PFSK-1 (cell line): ENCODE measurements around the gene IDI1.

Experiments
- FOXP2 ChIP-seq: optimal IDR thresholded peaks from 2 replicates; pipeline ENCODE3; 2011; ENCODE audit warnings: borderline replicate concordance, control low read depth, inconsistent platforms; ENCODE audit not compliant: insufficient read depth; ENCODE audit errors: extremely low read length, extremely low read depth
- POLR2AphosphoS5 ChIP-seq: IDR thresholded peaks from 2 replicates; pipeline ENCODE4 v1.6.1; 2012; ENCODE audit warnings: low read depth, mild to moderate bottlenecking, control low read depth, low read length, moderate library complexity
- REST ChIP-seq, 2 experiments: IDR thresholded peaks; 2 replicates each; pipeline versions ENCODE4 v1.6.1 to v1.8.0; 2011 to 2012; ENCODE audit warnings: low read depth in 2 of 2, low read length in 2 of 2, control low read depth in 1 of 2, inconsistent platforms in 1 of 2, mild to moderate bottlenecking in 1 of 2, moderate library complexity in 1 of 2; ENCODE audit not compliant: insufficient read depth in 1 of 2
- SIN3A ChIP-seq: IDR thresholded peaks from 2 replicates; pipeline ENCODE4 v1.6.1; 2012; ENCODE audit warnings: mild to moderate bottlenecking, low read length, moderate library complexity, borderline replicate concordance; ENCODE audit not compliant: insufficient read depth
- TAF1 ChIP-seq: IDR thresholded peaks from 2 replicates; pipeline ENCODE4 v1.6.1; 2012; ENCODE audit warnings: low read length, control low read depth, borderline replicate concordance; ENCODE audit not compliant: insufficient read depth

IDI1 gene

GRCh38 chr10:1056326-1057105 lies 7.6 kb upstream of the IDI1 start, which contains the start of gene WDR37:
Gene WDR37 (plus strand): TSS chr10:1056385. CDS start chr10:1072156, 15,771 bp downstream.
- TF ChIP-seq SIN3A (peak; percentile 73; the same call in 1 of the 2 replicates), REST (IDR thresholded peaks at IDR 0.05; ENCODE audit: insufficient read depth in 1 of 2, low read depth in 2 of 2, low read length in 2 of 2) (no peak), TAF1 (peak; percentile 12; the same call in 1 of the 2 replicates), FOXP2 (peak; percentile 57), POLR2AphosphoS5 (peak; percentile 55; the same call in 1 of the 2 replicates)

GRCh38 chr10:1054684-1055083 lies 5.8 kb upstream of the IDI1 start:
- TF ChIP-seq FOXP2 (no peak), SIN3A (no peak), TAF1 (no peak), POLR2AphosphoS5 (no peak), REST (IDR thresholded peaks at IDR 0.05; ENCODE audit: insufficient read depth in 1 of 2, low read depth in 2 of 2, low read length in 2 of 2) (no peak)

- TF ChIP-seq FOXP2 (no peak), SIN3A (no peak), TAF1 (no peak), REST (IDR thresholded peaks at IDR 0.05; ENCODE audit: insufficient read depth in 1 of 2, low read depth in 2 of 2, low read length in 2 of 2) (no peak), POLR2AphosphoS5 (no peak)
These were observed 1.6 kb upstream of the IDI1 start for GRCh38 chr10:1050554-1050953.

- TF ChIP-seq REST (IDR thresholded peaks at IDR 0.05; ENCODE audit: insufficient read depth in 1 of 2, low read depth in 2 of 2, low read length in 2 of 2) (no peak), POLR2AphosphoS5 (no peak), TAF1 (no peak), FOXP2 (no peak), SIN3A (no peak)
These were observed 1.2 kb upstream of the IDI1 start for GRCh38 chr10:1050145-1050544.
